CD4-positive, CD25-positive, alpha-beta regulatory T cell (primary cell): ENCODE measurements around the gene CPA5. TPM values are rescaled to one million over a fixed set of nuclear protein-coding genes. Genes with fewer than 3 reads are reported as not detected.

Experiments used
- ATAC-seq, 2 donors: fragments of 150-1000 bp; cut with Tn5 transposase; one replicate each; pipeline ENCODE4 v1.10.0; 2021; ENCODE audit warnings: low read depth in 2 of 2, moderate number of reproducible peaks in 2 of 2, moderate library complexity in 1 of 2
- DNase-seq, 3 donors: peaks; one replicate each; pipeline versions ENCODE4 v3.0.0 to v3.0.0-alpha.2; 2012 to 2022; ENCODE audit warnings: mixed read lengths in 1 of 3
- H3K27ac ChIP-seq: one replicate; pipeline ENCODE4 v1.7.0; 2013; ENCODE audit warnings: mild to moderate bottlenecking, low read length; ENCODE audit not compliant: insufficient read depth, poor library complexity, severe bottlenecking
- H3K27me3 ChIP-seq: one replicate; pipeline ENCODE4 v1.7.0; 2013; ENCODE audit warnings: low read length; ENCODE audit not compliant: control insufficient read depth, insufficient read depth
- H3K36me3 ChIP-seq: one replicate; pipeline ENCODE4 v1.7.0; 2013; ENCODE audit warnings: mild to moderate bottlenecking, low read length, moderate library complexity; ENCODE audit not compliant: control insufficient read depth, insufficient read depth
- H3K4me1 ChIP-seq: 2 replicates; pipeline ENCODE4 v1.7.0; 2013; ENCODE audit warnings: mild to moderate bottlenecking, low read length; ENCODE audit not compliant: insufficient read depth, control insufficient read depth, poor library complexity, severe bottlenecking
- H3K4me3 ChIP-seq: one replicate; pipeline ENCODE4 v1.7.0; 2013; ENCODE audit warnings: low read depth, mild to moderate bottlenecking, low read length, moderate library complexity
- H3K9me3 ChIP-seq, 2 experiments: 1 replicate in 1 of 2; 2 replicates in 1 of 2; pipeline ENCODE4 v1.7.0; 2013; ENCODE audit warnings: low read length in 2 of 2, mild to moderate bottlenecking in 1 of 2, moderate library complexity in 1 of 2; ENCODE audit not compliant: control insufficient read depth in 2 of 2
- H3K27ac Mint-ChIP-seq, 3 donors: one replicate each; pipeline ENCODE4 v1.8.0; 2020 to 2022; ENCODE audit warnings: mild to moderate bottlenecking in 3 of 3, mixed read lengths in 3 of 3, moderate library complexity in 2 of 3
- H3K27me3 Mint-ChIP-seq: one replicate; pipeline ENCODE4 v1.8.0; 2022; ENCODE audit warnings: mild to moderate bottlenecking, mixed read lengths
- H3K36me3 Mint-ChIP-seq: one replicate; pipeline ENCODE4 v1.8.0; 2020; ENCODE audit warnings: mixed read lengths
- H3K4me1 Mint-ChIP-seq, 4 donors: one replicate each; pipeline ENCODE4 v1.8.0; 2020 to 2022; ENCODE audit warnings: mixed read lengths in 4 of 4, mild to moderate bottlenecking in 1 of 4
- H3K4me3 Mint-ChIP-seq, 4 donors: one replicate each; pipeline ENCODE4 v1.8.0; 2020 to 2022; ENCODE audit warnings: mild to moderate bottlenecking in 4 of 4, mixed read lengths in 4 of 4, moderate library complexity in 3 of 4
- H3K9me3 Mint-ChIP-seq, 7 donors: one replicate each; pipeline ENCODE4 v1.8.0; 2020 to 2022; ENCODE audit warnings: mixed read lengths in 7 of 7, mild to moderate bottlenecking in 3 of 7, moderate library complexity in 2 of 7
- polyA plus RNA-seq, 4 donors: library from polyadenylated mRNA; unstranded; fragments of 300-500 nt; fragmentation: Illumina TruSeq; gene quantifications; one replicate each; pipeline ENCODE4 v1.2.3, GENCODE V29; 2021
- total RNA-seq: library from RNA; stranded (reverse); gene quantifications from one replicate; pipeline ENCODE4 v1.2.3, GENCODE V29; 2022

The CPA5 gene
- total and polyA plus RNA-seq, 5 donors from 2014 or later, result 4.3 to 86.2 (median 59.1) TPM

DNA sequence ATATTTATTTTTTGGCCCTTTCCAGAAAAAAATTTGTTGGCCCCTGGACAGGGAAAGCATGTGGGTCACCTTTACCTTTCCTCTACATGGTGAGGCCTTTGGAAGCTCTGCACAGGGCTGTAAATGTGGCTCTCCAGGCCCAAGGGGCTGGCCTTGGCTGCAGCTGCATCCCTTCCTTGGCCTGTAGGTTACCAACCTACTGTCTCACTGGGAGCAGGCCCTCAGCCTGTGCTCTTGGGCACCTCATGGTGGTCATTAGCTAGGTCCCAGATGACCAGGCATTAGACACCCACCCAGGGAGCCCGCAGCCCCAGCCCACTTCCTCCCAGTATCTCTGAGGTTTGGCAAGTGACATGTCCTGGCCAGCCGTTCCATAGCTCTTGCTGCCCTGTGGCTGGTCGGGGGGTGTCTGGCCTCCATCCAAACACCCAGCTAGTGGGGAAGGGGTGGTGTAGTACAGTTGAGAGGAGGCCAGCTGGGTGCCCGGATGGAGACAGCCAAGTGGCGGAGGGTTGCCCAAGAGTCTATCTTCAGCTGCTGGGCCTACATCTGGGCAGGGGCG is 7.1 kb upstream of the CPA5 start:
- Mint-ChIP-seq H3K27ac (no peak overlapping the region), H3K36me3 (no peaks in the 10 kb centered on the region), H3K9me3 (no peaks in the 10 kb centered on the region), H3K27me3 (peaks cover 5% of the 10 kb centered on the region), H3K4me1 (peaks cover 0 to 5% (median 0%) of the 10 kb centered on the region in 4 donors), H3K4me3 (no peak overlapping the region)
- Histone ChIP-seq H3K4me3 (no peak overlapping the region), H3K9me3 (no peaks in the 10 kb centered on the region), H3K27me3 (no peaks in the 10 kb centered on the region), H3K27ac (no peak overlapping the region), H3K4me1 (no peaks in the 10 kb centered on the region), H3K36me3 (no peaks in the 10 kb centered on the region)
- DNase-seq (no peak), ATAC-seq (no peak)

DNA sequence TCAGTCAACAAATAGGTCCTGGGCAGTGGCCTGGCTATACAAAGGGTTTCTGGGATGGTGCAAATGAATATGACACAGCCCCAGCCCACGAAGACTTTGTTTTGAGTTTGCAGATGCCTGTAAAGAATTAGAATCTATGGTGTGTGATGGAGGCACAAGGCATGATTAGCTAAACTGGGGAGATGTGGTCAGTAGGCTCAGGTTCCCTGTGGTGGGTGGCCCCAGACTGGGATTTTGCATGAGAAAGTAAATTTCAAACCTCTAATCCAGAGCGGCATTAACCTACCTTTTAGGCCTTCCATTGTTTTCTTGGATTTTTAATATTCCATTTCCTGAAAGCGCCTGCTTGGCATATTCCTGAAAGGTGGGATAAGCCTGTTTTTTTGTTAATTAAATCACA is 6.4 kb upstream of the CPA5 start:
- Histone ChIP-seq H3K9me3 (no peaks in the 10 kb centered on the region), H3K4me1 (no peaks in the 10 kb centered on the region), H3K36me3 (no peaks in the 10 kb centered on the region), H3K27me3 (no peaks in the 10 kb centered on the region), H3K4me3 (no peak overlapping the region), H3K27ac (no peak overlapping the region)
- ATAC-seq, result no peak
- Mint-ChIP-seq H3K27ac (no peak overlapping the region), H3K27me3 (peaks cover 5% of the 10 kb centered on the region), H3K9me3 (peaks cover 0 to 1% (median 0%) of the 10 kb centered on the region in 7 donors), H3K4me3 (no peak overlapping the region), H3K4me1 (peaks cover 0 to 5% (median 0%) of the 10 kb centered on the region in 4 donors), H3K36me3 (no peaks in the 10 kb centered on the region)
- DNase-seq, result no peak

DNA sequence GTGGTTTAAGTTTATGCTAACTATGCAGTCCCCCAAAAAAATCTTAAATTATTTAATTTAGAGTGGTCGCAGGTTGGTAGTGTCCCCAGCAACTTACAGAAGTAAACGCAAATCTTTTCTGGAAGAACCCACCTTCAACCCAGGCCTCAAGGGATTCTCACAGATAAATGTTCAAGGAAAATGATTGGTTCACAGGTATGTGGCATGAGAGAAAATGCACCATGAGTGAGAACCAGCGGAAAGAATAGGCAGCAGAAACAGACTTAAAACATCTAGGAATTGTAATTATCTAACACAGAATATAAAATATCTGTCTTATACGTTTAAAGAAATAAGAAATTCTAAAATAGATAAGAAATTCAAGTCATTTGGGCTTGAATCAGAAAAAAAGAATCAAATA is 2.7 kb upstream of the CPA5 start:
- Histone ChIP-seq H3K27me3 (no peaks in the 10 kb centered on the region), H3K9me3 (no peaks in the 10 kb centered on the region), H3K36me3 (no peaks in the 10 kb centered on the region), H3K4me3 (no peak overlapping the region), H3K27ac (no peak overlapping the region), H3K4me1 (no peaks in the 10 kb centered on the region)
- DNase-seq (no peak), ATAC-seq (no peak)
- peaks cover 0 to 5% (median 2%) of the 10 kb centered on the region in 4 donors for H3K4me1 Mint-ChIP-seq
- H3K9me3 Mint-ChIP-seq, result peaks cover 0 to 1% (median 0%) of the 10 kb centered on the region in 7 donors
- no peaks in the 10 kb centered on the region for H3K36me3 Mint-ChIP-seq
- H3K27me3 Mint-ChIP-seq, result peaks cover 7% of the 10 kb centered on the region
- no peak overlapping the region for H3K27ac Mint-ChIP-seq
- H3K4me3 Mint-ChIP-seq, result no peak overlapping the region

DNA sequence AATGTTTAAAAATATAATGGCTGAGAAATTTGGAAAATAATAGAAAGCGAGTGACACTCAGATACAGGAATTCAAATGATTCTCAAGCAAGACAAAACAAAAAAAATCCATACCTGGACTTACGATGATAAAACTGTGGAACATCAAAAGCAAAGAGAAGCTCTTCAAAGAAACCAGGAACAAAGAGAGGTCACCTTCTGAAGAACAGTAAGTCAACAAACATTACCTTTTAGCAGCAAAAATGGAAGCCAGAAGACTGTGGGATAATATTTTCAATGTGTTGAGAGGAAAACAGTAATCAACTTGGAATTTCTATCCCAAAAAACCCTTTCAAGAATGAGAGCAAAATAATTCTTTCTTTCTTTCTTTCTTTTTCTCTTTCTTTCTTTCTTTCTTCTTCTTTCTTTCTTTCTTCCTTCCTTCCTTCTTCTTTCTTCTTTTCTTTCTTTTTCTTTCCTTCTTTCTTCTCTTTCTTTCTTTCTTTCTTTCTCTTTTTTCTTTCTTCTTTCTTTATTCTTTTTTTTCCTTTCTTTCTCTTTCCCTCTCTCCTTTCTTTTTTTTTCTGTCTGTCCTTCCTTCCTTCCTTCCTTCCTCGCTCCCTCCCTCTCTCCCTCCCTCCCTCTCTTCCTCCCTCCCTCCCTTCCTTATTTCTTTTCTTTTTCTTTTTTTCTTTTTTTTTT is 1.8 kb upstream of the CPA5 start:
- Histone ChIP-seq H3K27me3 (no peaks in the 10 kb centered on the region), H3K4me1 (no peaks in the 10 kb centered on the region), H3K4me3 (no peak overlapping the region), H3K36me3 (no peaks in the 10 kb centered on the region), H3K27ac (no peak overlapping the region), H3K9me3 (no peaks in the 10 kb centered on the region)
- ATAC-seq (no peak), DNase-seq (no peak)
- no peak overlapping the region for H3K27ac Mint-ChIP-seq
- peaks cover 0 to 2% (median 0%) of the 10 kb centered on the region in 7 donors for H3K9me3 Mint-ChIP-seq
- H3K4me1 Mint-ChIP-seq, result peaks cover 0 to 5% (median 2%) of the 10 kb centered on the region in 4 donors
- no peak overlapping the region for H3K4me3 Mint-ChIP-seq
- no peaks in the 10 kb centered on the region for H3K36me3 Mint-ChIP-seq
- H3K27me3 Mint-ChIP-seq, result peaks cover 8% of the 10 kb centered on the region

DNA sequence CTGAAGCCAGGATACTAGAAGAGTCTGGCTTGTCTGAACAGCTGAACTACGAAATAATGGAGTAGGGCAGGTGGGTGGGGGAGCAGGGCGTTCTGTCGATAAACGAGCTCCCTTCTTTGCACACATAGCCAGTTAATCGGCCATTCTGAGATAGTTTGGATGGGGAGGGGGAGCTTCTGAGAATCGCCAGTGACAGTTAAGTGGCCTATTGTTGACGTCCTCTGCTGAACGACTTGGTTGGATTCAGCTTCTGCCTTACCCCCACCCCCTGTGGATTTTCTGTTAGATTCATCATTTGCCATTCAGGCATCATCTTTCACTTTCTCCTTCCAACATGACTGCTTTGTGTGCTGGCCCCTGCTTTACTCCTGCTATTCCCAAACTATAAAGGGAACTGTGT is 520 bp downstream of the CPA5 start:
- Mint-ChIP-seq H3K4me3 (no peak overlapping the region), H3K9me3 (peaks cover 0 to 2% (median 0%) of the 10 kb centered on the region in 7 donors), H3K36me3 (no peaks in the 10 kb centered on the region), H3K27me3 (peaks cover 8% of the 10 kb centered on the region), H3K27ac (no peak overlapping the region), H3K4me1 (peaks cover 0 to 4% (median 0%) of the 10 kb centered on the region in 4 donors)
- no peak overlapping the region for H3K4me3 ChIP-seq
- H3K27ac ChIP-seq, result no peak overlapping the region
- no peaks in the 10 kb centered on the region for H3K9me3 ChIP-seq
- no peak for ATAC-seq
- H3K4me1 ChIP-seq, result no peaks in the 10 kb centered on the region
- no peak for DNase-seq
- no peaks in the 10 kb centered on the region for H3K36me3 ChIP-seq
- H3K27me3 ChIP-seq, result no peaks in the 10 kb centered on the region

DNA sequence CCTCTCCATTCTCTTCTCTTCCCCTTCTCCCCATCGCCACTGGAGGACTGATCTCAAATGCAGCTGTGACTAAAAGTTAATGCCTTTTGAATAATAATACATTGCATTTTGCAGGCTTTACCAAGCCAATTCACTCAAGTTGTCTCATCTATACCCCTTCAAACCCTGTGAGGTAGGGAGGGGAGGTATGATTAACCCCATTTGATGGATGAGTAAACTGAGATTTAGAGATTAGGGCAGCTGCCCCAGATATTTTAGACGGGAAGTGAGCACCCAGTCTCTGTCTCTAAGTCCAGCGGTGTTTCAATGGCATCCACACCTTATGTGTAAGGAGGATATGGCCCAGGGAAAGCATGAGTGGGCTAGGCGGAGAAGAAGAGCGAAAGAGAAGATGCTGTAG is 1.1 kb downstream of the CPA5 start:
- Mint-ChIP-seq H3K27ac (no peak overlapping the region), H3K27me3 (peaks cover 8% of the 10 kb centered on the region), H3K4me1 (peaks cover 0 to 4% (median 0%) of the 10 kb centered on the region in 4 donors), H3K36me3 (no peaks in the 10 kb centered on the region), H3K9me3 (peaks cover 0 to 2% (median 0%) of the 10 kb centered on the region in 7 donors), H3K4me3 (no peak overlapping the region)
- Histone ChIP-seq H3K36me3 (no peaks in the 10 kb centered on the region), H3K9me3 (no peaks in the 10 kb centered on the region), H3K27ac (no peak overlapping the region), H3K4me3 (no peak overlapping the region), H3K27me3 (no peaks in the 10 kb centered on the region), H3K4me1 (no peaks in the 10 kb centered on the region)
- DNase-seq (no peak), ATAC-seq (no peak)

DNA sequence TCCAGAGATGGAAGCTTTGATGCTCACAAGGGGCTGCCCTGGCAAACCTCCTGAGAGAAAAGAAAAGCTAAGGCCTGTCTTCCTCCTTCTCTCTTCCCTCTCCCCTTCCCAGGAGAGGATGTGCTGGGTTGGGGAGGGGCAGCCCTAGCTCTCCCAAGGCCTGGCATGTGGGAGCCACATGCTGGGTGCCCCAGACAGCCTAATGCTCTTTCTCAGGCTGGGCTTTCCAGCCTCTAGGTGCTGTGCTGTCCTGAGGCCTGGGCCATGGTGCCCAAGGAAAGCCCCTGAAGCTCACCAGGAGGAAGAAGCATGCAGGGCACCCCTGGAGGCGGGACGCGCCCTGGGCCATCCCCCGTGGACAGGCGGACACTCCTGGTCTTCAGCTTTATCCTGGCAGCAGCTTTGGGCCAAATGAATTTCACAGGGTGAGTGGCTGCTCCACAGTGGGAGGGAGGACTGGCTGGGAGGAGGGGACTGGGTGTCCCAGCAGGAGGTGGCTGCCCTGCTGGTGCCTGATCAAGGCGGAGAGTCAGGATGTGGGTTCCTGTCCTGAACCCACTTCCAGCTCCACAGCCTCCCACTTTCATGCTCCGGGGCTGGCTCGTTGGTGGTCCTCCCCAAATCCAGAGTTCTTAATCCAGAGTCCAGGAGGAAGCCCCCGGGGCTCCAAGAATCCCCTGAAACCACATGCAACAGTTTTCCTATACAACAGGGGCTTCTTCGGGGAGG is 1.7 kb downstream of the CPA5 start:
- Mint-ChIP-seq H3K27ac (no peak overlapping the region), H3K9me3 (peaks cover 0 to 2% (median 0%) of the 10 kb centered on the region in 7 donors), H3K27me3 (peaks cover 8% of the 10 kb centered on the region), H3K36me3 (no peaks in the 10 kb centered on the region), H3K4me1 (peaks cover 0 to 4% (median 0%) of the 10 kb centered on the region in 4 donors), H3K4me3 (no peak overlapping the region)
- no peak overlapping the region for H3K4me3 ChIP-seq
- H3K9me3 ChIP-seq, result no peaks in the 10 kb centered on the region
- no peaks in the 10 kb centered on the region for H3K27me3 ChIP-seq
- DNase-seq (no peak), ATAC-seq (no peak)
- H3K4me1 ChIP-seq, result no peaks in the 10 kb centered on the region
- no peak overlapping the region for H3K27ac ChIP-seq
- H3K36me3 ChIP-seq, result no peaks in the 10 kb centered on the region
